Activated CD8-positive, alpha-beta memory T cell treated with anti-CD3 and anti-CD28 coated beads, Interleukin-2, amount 50 U/mL, for 24 hours (primary cell): ENCODE data around the gene OPRD1.
"Not testable (repeated sequence)": the region's sequence is repeated elsewhere in the genome, so short reads cannot be mapped to it uniquely, and the experiment has no call there.

Experiments used
- DNase-seq: peaks from one replicate; pipeline ENCODE4 v3.0.0-alpha.2; 2020; ENCODE audit errors: extremely low read depth

OPRD1 gene

GRCh38 chr1:28811766-28812668 is at the start of gene OPRD1:
TSS of gene OPRD1 (plus strand) at chr1:28812170. CDS start at chr1:28812384, 214 bp downstream.
- no peak for DNase-seq

DNA sequence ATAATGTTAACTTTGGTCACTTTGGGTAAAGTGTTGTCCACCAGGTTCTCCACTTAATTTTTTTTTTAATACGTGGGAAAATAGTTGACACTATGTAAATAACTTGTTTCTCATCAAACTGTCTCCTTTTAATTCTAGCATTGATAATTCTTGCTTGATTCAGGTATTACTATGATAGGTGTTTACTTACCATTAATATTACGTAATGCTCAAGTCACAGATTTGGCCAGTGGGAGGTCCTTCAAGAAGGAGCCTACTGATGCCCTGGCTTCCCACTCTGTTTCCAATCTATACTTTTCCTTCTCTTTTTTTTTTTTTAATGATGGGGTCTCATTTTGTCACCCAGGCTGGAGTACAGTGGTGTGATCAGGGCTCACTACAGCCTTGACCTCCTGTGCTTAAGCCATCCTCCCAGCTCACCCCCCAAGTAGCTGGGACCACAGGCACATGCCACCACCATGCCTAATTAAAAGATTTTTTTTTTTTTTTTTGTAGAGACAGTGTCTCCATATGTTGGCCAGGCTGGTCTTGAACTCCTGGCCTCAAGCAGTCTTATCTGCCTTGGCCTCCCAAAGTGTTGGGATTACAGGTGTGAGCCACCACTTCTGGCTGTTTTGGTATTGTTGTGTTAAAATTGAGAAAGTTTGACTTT is 45.3 kb upstream of the OPRD1 start:
- no peak for DNase-seq

DNA sequence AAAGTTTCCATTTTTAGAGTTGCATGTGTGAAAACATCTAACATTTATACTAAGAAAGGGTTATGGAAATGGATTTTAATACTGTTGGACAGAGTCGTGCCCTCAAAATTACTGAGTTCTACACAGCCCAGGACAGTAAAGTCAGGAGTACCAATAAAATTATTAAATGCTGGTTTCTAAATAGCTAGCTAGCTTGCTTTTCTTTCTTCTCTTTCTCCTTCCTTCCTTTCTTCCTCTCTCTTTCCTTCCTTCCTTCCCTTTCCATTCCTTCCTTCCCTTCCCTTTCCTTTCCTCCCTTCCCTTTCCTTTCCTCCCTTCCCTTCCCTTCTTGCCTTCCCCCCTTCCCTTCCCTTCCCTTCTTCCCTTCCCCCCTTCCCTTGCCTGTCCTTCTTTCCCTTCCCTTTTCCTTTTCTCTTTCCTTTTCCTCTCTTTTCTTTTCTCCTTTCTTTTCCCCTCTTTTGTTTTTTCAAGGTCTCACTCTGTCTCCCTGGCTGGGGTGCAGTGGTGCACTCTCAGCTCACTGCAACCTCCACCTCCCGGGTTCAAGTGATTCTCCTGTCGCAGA is 41.3 kb upstream of the OPRD1 start:
- DNase-seq: no peak

- DNase-seq: not testable (repeated sequence)
These were observed 40.0 kb upstream of the OPRD1 start for GRCh38 chr1:28771921-28772320.

DNA sequence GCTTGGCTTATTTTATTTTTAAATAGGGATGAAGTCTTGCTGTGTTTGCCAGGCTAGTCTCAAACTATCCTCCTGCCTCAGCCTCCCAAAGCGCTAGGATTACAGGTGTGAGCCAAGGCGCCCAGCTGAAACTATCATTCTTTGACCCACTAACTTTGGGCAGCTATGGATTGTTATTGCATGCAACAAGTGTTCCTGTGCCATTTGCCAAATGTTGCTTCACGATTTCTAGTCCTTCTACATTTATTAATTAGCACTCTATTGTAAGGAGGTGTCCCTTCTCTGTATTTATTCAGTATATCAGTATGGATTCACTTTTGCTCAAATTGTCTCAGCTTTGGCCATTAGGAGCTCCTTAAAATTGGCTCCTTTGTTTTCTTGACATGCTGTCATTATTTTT is 38.9 kb upstream of the OPRD1 start:
- no peak for DNase-seq

GRCh38 chr1:28775121-28775942 is 36.6 kb upstream of the OPRD1 start:
- DNase-seq: peak; percentile 24

GRCh38 chr1:28776341-28776740 is 35.6 kb upstream of the OPRD1 start:
- DNase-seq: no peak

- DNase-seq: no peak
These were observed 33.9 kb upstream of the OPRD1 start for GRCh38 chr1:28778021-28778420.

GRCh38 chr1:28779751-28780408 is 32.1 kb upstream of the OPRD1 start:
- DNase-seq: no peak

- DNase-seq: no peak
These were observed 30.7 kb upstream of the OPRD1 start for GRCh38 chr1:28781305-28781704.

- DNase-seq: no peak
These were observed 30.0 kb upstream of the OPRD1 start for GRCh38 chr1:28782011-28782410.

DNA sequence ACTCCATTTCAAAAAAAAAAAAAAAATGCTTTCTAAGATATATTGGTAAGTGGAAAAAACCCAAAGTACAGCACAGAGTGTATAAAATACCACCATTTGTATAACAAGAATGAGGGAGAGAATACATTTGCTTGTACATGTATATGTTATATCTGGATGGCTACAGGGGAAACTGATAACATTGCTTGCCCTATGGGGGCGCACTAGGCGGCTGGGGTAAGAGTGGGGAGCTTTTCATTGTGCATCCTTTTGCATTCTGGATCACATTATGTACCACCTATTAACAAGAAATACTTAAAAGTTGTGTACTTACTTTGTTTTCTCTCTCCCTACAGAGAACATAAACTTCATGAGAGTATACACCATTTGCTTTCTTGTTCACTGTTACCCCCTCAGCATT is 28.6 kb upstream of the OPRD1 start:
- no peak for DNase-seq

GRCh38 chr1:28789412-28789811 is 22.6 kb upstream of the OPRD1 start:
- no peak for DNase-seq

GRCh38 chr1:28789816-28790215 is 22.2 kb upstream of the OPRD1 start:
- no peak for DNase-seq

GRCh38 chr1:28790377-28791035 is 21.5 kb upstream of the OPRD1 start:
- DNase-seq: no peak

- DNase-seq: not testable (repeated sequence)
These were observed 20.0 kb upstream of the OPRD1 start for GRCh38 chr1:28791929-28792328.

DNA sequence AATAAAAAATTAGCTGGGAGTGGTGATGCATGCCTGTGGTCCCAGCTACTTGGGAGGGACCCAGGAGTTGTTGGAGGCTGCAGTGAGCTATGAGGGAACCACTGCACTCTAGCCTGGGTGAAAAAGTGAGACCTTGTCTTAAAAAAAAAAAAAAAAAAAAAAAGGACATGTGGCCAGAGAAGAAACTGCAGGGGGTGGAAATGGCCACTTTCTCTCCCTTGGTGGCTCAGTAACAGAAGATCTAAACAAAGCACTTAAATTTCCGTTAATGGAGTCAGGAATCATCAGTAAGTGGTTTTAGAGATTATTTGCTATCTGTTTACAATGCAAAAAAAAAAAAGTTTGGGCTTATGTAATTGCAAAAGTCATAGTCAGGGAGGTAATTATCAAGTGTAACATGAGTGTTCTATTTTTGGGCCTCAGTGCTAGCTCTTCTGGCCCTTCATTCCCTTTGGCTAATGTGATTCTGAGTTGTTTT is 19.3 kb upstream of the OPRD1 start:
- DNase-seq: no peak

- DNase-seq: not testable (repeated sequence)
These were observed 17.4 kb upstream of the OPRD1 start for GRCh38 chr1:28794582-28794981.

DNA sequence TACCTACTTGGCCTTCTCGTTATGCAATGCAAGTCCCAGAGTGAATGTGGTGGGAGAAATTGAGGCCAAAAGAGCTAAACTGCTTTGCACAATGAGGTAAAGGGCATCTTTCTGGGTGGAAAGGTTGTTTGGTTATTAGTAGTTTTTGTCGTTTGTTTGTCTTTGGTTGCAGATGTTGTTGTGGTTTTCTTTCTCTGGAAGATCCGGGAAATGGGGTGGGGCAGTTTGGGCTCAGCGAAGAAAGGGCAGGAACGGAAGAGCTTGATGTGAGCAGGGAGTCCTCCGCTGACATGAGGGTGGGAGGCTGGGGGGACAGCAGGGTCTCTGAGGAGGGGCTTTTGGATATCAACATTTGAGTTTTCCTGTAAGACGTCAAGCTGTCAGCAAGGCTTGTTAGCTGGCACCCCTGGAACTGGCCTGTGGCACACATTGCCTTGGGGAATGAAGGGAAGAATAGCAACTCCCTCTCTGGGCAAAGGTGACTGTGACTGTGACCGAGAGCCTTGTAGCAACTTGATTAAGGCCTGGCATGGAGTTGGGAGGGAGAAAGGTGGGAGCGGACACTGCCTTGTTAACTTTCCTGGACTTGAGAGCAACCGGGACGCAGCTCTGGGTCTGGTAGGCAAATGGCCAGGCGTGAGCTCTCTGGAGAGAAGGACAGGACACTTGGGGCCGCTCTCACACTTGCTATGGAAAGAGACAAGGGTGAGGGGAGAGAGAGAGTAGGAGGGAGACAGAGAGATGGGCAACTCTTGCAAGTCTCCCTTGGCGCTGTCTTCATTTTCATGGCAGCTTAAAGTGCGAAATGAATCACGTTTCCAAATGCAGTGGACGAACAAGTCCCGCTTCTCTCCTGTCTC is 15.4 kb upstream of the OPRD1 start:
- no peak for DNase-seq

GRCh38 chr1:28800324-28800723 is 11.6 kb upstream of the OPRD1 start:
- DNase-seq: no peak
